GM19351 (cell line): ENCODE measurements around the gene SHC1.
A peak's percentile ranks its signal among the peaks of the same experiment; 100 is the strongest.

Experiments
- ATAC-seq: cut with Tn5 transposase; IDR thresholded peaks from one replicate; pipeline ENCODE4 v1.9.1; 2021; ENCODE audit warnings: mild to moderate bottlenecking, moderate library complexity; ENCODE audit not compliant: unreplicated experiment

The SHC1 gene, protein sequence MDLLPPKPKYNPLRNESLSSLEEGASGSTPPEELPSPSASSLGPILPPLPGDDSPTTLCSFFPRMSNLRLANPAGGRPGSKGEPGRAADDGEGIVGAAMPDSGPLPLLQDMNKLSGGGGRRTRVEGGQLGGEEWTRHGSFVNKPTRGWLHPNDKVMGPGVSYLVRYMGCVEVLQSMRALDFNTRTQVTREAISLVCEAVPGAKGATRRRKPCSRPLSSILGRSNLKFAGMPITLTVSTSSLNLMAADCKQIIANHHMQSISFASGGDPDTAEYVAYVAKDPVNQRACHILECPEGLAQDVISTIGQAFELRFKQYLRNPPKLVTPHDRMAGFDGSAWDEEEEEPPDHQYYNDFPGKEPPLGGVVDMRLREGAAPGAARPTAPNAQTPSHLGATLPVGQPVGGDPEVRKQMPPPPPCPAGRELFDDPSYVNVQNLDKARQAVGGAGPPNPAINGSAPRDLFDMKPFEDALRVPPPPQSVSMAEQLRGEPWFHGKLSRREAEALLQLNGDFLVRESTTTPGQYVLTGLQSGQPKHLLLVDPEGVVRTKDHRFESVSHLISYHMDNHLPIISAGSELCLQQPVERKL

DNA sequence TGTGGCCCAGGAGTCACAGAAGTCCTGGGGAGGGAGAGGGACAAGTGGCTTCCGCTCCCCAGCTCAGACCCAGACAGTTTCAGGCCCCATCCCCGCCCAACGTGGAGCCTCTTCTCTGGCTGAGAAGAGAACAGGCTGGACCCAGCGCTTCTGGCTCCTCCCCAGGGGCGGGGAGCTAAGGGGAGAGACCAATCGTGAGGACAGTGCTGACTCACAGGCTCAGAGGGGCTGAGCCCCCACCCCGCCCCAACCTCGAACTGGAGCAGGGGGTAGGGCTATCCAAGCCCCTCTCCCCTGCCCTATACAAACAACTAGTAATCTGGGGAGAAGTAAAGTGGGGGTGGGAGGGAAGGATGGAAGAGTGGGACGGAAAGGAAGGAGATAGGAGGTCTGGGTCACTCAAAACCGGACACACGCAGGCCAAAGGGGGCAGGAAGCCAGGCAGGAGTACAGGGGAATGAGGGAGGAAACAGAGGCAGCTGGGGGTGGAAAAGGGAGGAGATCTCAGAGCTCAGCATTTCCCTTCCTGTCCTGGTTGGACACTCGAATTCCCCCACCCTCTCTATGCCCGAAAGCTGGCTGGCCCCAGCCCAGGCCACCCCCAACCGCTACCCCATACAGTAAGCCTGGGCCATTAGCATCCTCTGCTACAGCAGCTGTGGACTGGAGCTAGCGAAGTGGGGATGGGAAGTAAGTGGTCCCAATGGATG, at the start of gene SHC1:
Gene SHC1 (minus strand): TSS at position 117 of the 710 bp plus-strand sequence. CDS start 221 bp downstream, outside the sequence.
- ATAC-seq = no peak

DNA sequence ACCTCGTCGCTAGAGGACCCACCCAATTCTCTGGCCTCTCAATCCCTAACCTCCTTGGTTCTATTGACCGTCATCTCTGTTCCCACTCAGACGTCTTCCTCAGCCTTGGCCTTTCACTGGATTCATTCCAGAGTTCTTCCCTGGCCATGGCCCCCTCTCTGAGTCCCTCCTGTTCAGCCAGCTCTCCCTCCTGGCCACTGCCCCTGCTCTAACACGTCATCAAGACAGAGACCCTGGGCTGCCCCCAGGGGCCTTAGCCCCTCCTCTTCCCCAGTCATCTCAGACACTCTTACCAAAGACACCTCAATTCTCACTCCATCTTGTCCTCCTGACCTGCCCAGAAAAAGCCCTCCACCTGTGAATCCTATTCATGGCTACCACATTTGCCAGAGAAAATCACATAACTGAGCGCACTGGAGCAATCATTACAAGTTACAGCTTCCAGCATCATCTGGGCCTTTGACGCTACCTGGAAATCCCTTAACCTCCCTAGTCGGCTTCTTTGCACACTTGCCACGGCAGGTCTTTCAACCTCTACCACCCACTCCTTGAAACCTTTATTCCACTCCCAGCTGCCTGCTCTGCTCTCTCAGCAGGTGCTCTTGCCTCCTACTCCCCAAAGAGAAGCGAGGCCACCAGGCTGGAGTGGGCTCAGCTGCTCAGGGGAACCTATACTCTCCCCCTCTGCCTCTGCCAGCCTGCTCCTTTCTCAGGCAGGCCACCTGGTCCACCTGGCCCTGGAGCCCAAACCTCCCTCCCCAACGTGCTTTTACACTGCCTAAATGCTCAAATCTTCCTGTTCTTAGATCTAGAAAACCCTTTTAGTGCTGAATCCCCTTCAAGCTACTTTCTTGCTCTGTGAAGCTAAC, 49.1 kb upstream of the SHC1 start:
- ATAC-seq = no peak

DNA sequence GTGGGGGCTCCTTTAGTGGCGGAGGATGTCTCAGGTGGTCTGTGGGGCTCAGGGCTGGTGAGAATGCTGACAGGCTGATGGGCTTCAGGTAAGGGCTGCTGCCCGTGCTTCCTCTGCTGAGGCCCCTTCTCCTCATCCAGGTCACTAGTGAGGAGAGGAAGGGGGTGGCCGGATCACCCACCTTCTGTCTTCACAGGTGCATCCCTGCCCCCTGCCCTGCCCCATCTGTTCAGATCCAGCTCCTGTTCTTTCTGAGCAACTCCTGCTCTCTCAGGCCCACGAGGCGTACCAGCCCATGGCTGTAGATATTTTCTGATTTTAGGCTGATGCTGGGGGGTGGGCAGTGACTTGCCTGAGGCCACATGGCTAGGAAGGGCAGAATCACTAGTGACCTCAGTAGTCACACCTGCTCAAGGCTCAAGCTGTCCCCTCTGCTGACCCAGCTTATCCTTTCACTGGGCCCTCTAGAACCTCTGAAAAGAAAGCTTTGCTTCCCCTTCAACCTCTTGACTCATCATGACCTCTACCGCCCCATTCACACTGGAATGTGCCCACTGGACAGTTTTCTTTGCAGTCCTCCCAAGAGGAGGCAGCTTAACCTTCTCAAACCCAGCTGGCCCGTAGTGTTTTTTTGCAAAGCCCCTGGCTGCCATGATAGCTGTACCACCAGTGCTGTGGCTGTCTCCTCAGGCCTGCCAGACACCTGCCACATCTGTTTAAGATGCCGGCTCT, 48.2 kb upstream of the SHC1 start:
- ATAC-seq = no peak

DNA sequence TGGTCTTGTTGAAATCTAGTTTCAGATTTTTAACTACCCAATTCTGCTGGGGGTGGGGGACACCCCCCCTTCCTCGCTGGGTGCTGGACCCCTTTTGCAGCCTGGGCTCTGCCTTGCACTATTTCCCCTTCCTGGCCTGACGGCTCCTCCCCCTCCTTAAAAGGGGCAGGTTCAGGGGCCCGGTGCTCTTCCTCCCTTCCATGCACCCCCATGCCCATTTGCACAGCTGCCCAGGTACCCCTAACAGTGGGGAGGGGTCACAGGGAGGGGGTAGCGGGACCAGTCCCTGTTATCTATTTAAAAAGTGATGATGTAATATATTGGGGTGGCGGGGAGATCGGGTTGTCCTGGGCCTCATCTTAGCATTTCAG, 47.4 kb upstream of the SHC1 start:
- peak; percentile 17 for ATAC-seq

DNA sequence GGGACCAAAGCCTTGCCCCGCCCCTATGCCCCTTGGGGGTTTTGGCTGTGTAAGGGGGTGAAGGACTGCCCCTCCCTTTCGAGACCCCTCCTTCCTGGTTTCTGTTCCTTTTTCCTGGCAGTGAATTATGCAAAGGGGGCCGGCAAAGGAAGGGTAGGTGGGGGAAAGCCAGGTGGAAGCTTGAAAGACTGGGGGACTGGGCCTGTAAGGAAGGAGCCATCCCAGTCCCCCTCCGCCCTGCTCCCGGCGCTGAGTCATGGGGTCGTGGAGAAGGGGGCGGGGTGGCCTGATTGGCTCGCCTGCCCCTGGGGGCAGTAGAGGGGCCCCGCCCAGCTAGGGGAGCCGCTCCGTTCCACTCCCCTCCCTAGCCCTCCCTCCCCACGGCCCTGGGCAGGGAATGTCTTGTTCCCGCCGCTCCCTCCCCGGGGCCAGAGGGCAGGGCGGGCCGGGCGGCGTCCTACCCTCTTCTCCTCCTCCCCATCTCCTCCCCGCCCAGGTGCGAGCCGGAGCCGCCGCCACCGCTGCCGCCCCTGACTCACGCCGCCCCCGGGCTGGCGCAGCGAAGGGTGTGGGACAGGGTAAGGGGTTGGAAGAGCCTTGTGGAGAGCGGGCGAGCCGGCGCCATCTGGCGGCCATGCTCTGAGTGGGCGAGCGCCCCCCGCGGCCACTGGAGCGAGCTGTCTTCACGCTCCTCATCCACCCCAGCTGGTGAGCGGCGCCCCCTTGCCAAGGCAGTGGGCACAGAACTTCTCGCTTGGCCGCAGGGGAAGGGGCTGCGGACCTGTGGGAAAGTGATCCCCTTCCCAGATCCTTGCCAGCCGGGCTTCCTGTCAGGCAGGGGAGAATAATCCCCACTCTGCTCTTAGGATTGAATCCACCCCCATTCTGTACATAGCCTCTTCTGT, 46.7 kb upstream of the SHC1 start:
- peak; percentile 90 for ATAC-seq

DNA sequence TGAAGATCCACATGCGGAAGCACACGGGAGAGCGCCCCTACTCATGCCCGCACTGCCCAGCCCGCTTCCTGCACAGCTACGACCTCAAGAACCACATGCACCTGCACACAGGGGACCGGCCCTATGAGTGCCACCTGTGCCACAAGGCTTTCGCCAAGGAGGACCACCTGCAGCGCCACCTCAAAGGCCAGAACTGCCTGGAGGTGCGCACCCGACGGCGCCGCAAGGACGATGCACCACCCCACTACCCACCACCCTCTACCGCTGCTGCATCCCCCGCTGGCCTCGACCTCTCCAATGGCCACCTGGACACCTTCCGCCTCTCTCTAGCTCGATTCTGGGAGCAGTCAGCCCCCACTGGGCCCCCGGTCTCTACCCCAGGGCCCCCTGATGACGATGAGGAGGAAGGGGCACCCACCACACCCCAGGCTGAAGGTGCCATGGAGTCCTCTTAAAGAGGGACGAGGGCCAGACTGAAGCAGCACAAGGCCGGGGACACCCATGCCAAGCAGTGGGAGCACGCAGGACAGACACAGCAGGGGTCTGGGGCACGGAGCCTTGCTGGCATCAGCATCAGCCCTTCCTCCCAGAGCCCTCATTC, 45.8 kb upstream of the SHC1 start:
- no peak for ATAC-seq

DNA sequence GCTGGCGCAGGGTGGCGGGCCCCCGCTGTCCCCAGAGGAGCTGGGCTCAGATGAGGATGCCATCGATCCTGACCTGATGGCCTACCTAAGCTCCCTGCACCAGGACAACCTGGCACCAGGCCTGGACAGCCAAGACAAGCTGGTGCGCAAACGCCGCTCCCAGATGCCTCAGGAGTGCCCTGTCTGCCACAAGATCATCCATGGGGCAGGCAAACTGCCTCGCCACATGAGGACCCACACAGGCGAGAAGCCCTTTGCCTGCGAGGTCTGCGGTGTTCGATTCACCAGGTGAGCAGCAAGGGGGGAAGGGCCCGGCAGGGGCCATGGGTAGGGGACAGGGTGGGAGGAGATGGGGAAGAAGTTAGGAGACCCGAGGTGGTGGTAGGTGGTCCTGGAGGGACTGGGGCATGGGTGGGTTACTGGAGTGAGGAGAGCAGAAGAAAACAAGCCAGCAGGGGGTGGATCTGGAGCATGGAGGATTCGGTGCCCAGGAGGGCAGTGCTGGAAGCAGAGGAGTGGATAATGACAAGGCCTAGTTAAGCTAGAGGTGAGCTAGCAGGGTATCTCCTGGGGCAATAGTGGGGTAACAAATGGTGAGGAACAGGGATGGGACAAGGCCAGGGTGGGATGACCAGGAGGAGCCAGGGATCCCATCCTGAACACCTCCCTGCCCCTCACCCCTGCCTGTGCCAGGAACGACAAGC, 45.1 kb upstream of the SHC1 start:
- ATAC-seq = no peak

DNA sequence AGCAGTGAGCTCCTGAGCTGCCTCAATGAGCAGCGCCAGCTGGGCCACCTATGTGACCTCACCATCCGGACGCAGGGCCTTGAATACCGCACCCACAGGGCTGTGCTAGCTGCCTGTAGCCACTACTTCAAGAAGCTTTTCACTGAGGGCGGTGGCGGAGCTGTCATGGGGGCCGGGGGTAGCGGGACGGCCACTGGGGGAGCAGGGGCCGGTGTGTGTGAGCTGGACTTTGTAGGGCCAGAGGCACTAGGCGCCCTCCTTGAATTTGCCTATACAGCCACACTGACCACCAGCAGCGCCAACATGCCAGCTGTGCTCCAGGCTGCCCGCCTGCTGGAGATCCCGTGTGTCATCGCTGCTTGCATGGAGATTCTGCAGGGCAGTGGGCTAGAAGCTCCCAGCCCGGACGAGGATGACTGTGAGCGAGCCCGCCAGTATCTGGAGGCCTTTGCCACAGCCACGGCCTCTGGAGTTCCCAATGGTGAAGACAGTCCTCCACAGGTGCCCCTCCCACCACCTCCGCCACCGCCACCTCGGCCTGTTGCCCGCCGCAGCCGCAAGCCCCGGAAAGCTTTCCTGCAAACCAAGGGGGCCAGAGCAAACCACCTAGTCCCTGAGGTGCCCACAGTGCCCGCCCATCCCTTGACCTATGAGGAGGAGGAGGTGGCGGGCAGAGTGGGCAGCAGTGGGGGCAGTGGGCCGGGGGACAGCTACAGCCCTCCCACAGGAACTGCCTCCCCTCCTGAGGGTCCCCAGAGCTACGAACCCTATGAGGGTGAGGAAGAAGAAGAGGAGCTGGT, 44.4 kb upstream of the SHC1 start:
- ATAC-seq = no peak

DNA sequence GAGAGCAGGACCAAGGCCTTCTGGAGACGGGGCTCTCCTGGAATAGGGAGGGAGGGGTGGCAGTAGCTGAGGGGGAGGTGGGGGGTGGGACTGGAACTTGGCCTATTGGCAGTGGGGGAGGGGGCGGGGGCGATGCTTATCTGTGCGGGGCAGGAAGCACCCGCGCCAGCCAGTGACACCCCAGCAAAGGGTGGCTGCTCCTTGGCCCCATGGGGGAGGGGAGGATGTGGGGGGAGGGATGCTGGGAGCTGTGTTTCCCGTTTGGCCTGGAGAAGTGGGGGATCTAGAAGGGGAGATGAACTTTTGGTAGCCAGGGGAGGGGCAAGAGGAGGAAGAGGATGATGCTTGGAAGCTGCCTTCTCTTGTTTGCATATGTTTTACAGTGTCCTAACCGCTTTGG, 43.1 kb upstream of the SHC1 start:
- no peak for ATAC-seq

DNA sequence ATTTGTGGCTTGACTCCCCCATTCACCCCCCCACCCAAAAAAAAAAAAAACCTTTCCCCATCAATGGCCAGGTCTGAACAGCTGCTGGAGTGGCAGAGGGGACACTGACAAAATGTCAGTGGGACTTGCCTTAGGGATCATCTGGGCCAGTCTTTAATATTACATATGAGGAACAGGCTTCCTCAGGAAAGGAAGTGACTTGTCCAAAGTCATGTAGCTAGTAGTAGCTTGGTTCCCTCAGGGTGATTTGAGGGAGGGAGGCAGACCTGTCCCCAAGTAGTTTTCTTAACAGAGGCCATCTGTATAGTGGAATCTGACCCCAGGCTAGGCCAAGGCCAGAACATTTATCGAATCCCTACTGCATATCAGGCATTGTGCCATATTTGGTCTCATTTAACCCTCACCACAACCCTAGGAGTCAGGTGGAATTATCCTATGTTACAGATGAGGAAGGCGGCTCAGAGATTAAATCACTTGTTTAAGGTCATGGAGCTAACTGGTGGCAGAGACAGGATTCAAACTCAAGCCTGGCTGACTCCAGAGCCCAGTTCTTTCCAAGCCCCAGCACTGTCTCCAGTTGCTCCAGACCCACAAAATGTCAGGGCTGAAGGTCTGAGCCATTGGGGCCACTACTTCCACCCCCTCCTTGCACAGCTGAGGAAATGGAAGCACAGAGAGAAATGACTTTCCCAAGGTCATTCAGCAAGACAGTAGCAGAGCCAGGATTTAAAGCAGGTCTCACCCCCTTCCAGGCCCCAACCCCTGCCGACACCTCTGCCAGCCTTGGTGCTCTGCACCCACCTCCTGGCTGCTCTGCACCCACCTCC, 42.4 kb upstream of the SHC1 start:
- no peak for ATAC-seq

DNA sequence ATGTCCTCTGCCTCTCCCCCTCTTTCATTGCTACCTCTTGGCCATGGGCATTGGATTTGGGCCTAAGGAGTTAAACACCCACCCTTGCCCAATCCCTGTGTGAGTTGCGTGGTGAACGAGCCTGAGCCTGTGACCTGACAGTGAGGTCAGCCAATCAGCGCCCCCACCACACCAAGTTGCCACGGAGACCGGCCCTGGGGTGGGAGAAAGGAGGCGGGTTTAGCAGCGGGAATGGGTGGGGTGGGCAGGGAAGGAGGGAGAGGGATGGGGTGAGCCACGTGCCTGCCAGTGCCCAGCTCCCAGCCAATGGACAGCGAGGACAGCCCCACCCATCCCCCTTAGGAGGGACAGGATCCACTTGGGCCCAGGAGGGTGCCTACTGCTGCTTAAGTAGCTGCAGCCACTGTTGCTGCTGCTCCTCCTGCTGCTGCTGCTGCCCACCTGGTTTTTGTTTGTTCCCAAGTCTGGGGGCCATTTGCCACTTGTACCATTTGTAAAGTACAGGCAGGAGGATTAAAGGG, 41.5 kb upstream of the SHC1 start:
- ATAC-seq = no peak

DNA sequence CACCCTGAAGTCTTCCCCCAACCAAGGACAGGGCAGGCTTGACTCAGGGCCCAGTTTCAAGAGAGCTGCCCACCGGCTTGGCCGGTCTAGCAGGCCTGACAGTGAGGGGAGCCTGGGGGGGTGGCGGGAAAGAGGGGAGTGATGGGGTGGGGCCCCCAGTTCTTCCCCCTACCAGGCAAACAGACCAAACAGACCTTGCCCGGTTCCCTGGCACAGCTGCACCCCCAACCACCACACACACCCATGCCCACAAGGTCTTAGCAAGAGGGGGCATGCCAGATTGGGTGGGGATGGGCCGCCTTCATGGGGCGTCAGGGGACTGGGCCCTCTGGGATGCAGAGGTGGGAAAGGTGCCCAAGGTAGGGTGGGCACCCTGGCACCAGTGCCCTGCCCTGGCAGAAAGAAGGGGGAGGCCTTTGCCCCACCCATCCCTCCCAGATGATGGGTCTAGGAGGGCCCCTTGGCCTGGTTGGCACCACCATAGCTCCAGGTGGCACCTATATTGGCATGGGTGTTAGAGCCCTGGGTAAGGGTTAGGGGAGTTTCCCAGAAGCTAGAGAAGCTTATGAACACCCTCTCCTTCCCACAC, 41.0 kb upstream of the SHC1 start:
- ATAC-seq = no peak

DNA sequence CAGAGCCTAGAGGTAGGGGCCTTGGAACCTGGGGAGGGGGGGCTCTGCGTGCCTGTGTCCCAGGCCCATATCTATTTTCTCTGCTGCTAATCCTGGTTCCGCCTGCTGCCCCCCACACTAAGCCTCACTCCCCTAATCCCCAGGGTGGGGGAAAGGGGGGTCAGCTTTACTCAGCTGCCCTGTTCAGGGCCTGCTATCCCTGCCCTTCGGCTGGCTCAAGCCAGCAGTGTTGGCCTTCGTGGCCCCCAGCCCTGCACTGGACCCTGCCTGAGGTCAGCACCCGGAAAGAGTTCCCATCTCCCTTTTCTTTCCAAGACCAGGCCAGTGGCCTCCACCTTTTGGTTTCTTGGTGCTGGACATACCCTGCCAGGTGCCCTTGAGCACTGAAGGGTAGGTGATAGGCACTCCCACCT, 40.5 kb upstream of the SHC1 start:
- no peak for ATAC-seq

DNA sequence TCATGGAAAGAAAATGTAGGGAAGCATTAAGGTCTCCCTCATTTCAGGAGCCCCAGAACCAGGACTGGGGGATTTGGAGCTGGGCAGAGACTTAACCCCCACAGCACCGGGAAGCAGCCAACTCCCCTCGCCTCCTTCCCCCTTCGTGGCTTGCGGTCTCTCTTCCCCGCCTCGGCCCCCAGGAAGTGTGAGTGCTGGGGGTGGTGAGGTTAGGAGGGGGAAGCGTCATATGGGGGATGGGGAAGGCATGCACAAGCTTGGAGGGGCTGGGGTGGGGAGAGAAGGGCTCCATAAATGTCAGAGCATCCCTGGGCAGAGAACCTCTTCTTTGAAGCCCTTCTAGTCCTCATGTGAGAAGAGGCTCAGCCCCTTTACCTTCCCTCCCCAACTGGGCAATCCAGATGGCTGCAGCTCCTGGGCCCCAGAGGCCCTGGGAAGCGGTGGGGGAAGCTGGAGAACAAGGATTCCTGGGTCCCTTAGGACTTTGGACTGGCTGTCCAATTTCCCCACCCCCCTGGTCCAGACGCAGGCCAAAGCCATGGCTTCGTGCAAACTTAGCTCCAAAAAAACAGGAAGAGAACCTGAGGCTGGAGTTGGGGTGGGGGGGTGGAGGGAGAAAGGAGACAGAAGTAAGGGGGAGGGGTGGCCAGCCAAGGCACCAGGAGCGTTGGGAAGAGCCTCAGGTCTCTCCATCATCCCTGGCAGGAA, 39.8 kb upstream of the SHC1 start:
- no peak for ATAC-seq

DNA sequence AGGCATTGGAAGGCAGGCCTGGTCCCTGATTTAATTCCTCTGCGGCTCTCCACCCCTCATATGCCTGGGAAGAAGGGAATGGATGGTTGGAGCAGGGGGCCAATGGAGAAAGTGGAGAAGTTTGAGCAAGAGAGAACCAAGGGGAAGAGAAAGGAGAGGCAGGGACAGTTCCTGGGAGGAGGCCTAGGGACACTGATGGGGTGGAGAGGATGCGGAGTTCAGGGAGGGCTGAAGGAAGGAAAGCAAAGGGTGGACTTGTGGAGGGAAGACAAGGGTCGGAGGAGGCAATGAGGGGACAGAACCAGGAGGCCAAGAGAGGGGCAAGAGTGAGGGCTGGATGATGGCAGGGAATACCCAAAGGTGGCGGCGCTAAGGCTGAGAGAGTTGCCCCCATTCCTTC, 39.2 kb upstream of the SHC1 start:
- no peak for ATAC-seq
